Activated naive CD4-positive, alpha-beta T cell treated with anti-CD3 and anti-CD28 coated beads for 36 hours (primary cell): ENCODE results near the gene ZNF608. TPM values are rescaled to one million over a fixed set of nuclear protein-coding genes. Genes with fewer than 3 reads are reported as not detected.

Experiments used
- CTCF ChIA-PET: fragments of 350-600 bp; sonication (Branson Sonifier 250); formaldehyde crosslinking; loops from one replicate; lab custom pipeline; 2021; ENCODE audit warnings: antibody characterized with exemption; lab: Charles Lee
- DNase-seq: peaks from one replicate; pipeline ENCODE4 v3.0.0-alpha.2; 2020
- H3K27ac Mint-ChIP-seq: one replicate; pipeline ENCODE4 v1.8.0; 2021; ENCODE audit warnings: mild to moderate bottlenecking, mixed read lengths
- H3K27me3 Mint-ChIP-seq: one replicate; pipeline ENCODE4 v1.8.0; 2021; ENCODE audit warnings: low read depth, mixed read lengths
- H3K36me3 Mint-ChIP-seq: one replicate; pipeline ENCODE4 v1.8.0; 2021; ENCODE audit warnings: low read depth, mixed read lengths
- H3K4me1 Mint-ChIP-seq: one replicate; pipeline ENCODE4 v1.8.0; 2021; ENCODE audit warnings: low read depth, mixed read lengths
- H3K4me3 Mint-ChIP-seq: one replicate; pipeline ENCODE4 v1.8.0; 2021; ENCODE audit warnings: mild to moderate bottlenecking, moderate library complexity, mixed read lengths
- H3K9me3 Mint-ChIP-seq: one replicate; pipeline ENCODE4 v1.8.0; 2021; ENCODE audit warnings: mixed read lengths
- intact Hi-C: fragments of 100-400 bp; cut with micrococcal nuclease; formaldehyde crosslinking; loops from one replicate; pipeline ENCODE4 v1.15.1; 2023
- total RNA-seq, 2 experiments: library from RNA; stranded (reverse); gene quantifications; one replicate each; pipeline ENCODE4 v1.2.3, GENCODE V29; 2021

ZNF608 gene
- total RNA-seq, 2 experiments from 2014 or later = not detected

GRCh38 chr5:124741711-124742496 lies 4.5 kb downstream of the ZNF608 start:
- Mint-ChIP-seq H3K4me1 (peaks cover 9% of the 10 kb centered on the region), H3K36me3 (no peaks in the 10 kb centered on the region), H3K27ac (no peak overlapping the region), H3K4me3 (no peak overlapping the region), H3K9me3 (peaks cover 4% of the 10 kb centered on the region), H3K27me3 (peaks cover 22% of the 10 kb centered on the region)
- intact Hi-C loops = no loop called here
- no peak for DNase-seq
- CTCF ChIA-PET = no interaction called here

GRCh38 chr5:124740991-124741583 lies 5.4 kb downstream of the ZNF608 start:
- Mint-ChIP-seq H3K36me3 (no peaks in the 10 kb centered on the region), H3K9me3 (peaks cover 4% of the 10 kb centered on the region), H3K27me3 (peaks cover 19% of the 10 kb centered on the region), H3K4me1 (peaks cover 1% of the 10 kb centered on the region), H3K27ac (no peak overlapping the region), H3K4me3 (no peak overlapping the region)
- CTCF ChIA-PET = no interaction called here
- intact Hi-C loops = no loop called here
- DNase-seq = no peak

DNA sequence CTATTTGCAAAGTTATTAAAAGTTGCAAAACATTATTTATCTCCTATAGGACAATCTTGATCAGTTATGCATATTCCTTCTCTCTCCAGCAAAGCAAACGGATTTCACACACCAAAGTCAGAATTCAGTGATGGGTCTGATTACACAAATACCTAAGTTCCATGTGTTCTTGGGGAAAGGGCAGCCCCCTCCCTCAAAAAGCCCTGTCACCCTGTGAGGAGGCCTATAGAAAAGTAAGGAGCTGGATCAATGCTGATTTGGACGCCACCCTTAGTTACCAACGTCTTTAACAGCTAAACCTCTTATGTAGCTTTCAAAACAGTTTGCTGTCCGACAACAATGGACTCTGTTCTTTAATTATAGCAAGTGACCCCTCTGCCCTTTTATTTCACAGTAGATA lies 6.4 kb downstream of the ZNF608 start:
- Mint-ChIP-seq H3K4me1 (no peaks in the 10 kb centered on the region), H3K9me3 (peaks cover 7% of the 10 kb centered on the region), H3K4me3 (no peak overlapping the region), H3K36me3 (no peaks in the 10 kb centered on the region), H3K27ac (no peak overlapping the region), H3K27me3 (peaks cover 25% of the 10 kb centered on the region)
- DNase-seq = no peak
- intact Hi-C loops = no loop called here
- CTCF ChIA-PET = no interaction called here

GRCh38 chr5:124739634-124740025 lies 6.8 kb downstream of the ZNF608 start:
- Mint-ChIP-seq H3K27ac (no peak overlapping the region), H3K36me3 (no peaks in the 10 kb centered on the region), H3K4me3 (no peak overlapping the region), H3K27me3 (peaks cover 28% of the 10 kb centered on the region), H3K9me3 (peaks cover 7% of the 10 kb centered on the region), H3K4me1 (no peaks in the 10 kb centered on the region)
- DNase-seq = no peak
- intact Hi-C loops = no loop called here
- CTCF ChIA-PET = interaction anchor here (0.5 kb wide), 1 partner anchor 90 kb away, joined by 3 read pairs; no protein-coding TSS in a partner anchor

DNA sequence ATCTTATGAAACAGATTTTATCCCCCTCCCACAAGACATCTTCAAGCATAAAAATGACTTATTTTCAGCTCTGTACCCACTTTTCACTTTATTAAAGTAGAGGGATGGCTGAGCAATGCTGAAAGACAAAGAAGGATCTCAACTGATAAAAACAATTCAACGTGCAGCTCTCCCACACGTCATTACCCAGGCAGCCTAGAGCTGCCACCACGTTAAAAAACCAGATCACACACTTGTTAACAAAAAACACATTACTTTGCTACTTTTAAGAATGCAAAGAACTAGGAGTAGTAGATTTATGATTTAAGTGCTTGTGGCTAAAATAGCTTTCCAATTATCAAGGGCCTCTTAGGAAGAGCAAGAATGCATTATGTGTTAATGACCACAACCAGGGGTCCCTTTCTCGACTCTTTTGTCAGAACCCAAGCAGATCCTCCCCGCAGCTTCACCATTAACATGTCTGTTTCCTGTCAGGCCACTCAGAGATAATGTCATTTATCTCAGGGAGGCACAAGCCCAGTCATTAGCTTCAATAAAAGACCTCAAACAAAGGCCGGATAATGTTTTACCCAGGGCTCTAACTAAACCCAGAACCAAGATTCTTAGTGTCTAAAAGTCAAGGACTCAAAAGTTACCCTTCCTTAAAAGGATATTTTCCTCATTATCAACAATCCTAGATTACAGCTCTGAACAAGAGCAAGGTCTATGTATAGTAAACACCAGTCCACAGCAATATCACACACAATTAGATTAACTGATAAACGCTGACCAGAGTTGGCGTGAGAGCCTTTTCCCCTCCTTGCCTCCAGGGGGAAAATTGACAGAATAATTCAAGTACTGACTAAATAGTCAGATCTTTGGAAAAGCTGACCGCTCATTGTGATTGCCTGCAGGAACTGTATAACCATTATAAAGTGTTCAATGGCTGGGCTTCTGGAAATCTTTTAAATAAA lies 7.5 kb downstream of the ZNF608 start:
- intact Hi-C loops = no loop called here
- CTCF ChIA-PET = interaction anchor here (0.5 kb wide), 1 partner anchor 91 kb away, joined by 3 read pairs; no protein-coding TSS in a partner anchor
- peaks cover 34% of the 10 kb centered on the region for H3K27me3 Mint-ChIP-seq
- peaks cover 7% of the 10 kb centered on the region for H3K9me3 Mint-ChIP-seq
- no peaks in the 10 kb centered on the region for H3K36me3 Mint-ChIP-seq
- H3K27ac Mint-ChIP-seq = no peak overlapping the region
- H3K4me1 Mint-ChIP-seq = no peaks in the 10 kb centered on the region
- DNase-seq = no peak
- no peak overlapping the region for H3K4me3 Mint-ChIP-seq

GRCh38 chr5:124737651-124738050 lies 8.8 kb downstream of the ZNF608 start:
- CTCF ChIA-PET = no interaction called here

GRCh38 chr5:124736805-124737188 lies 9.6 kb downstream of the ZNF608 start:
- no peaks in the 10 kb centered on the region for H3K36me3 Mint-ChIP-seq
- no peak overlapping the region for H3K4me3 Mint-ChIP-seq
- peaks cover 43% of the 10 kb centered on the region for H3K27me3 Mint-ChIP-seq

More at GRCh38 chr5:124737651-124738050, 8.8 kb downstream of the ZNF608 start:
- Mint-ChIP-seq H3K9me3 (peaks cover 7% of the 10 kb centered on the region), H3K4me3 (no peak overlapping the region), H3K36me3 (no peaks in the 10 kb centered on the region), H3K27ac (no peak overlapping the region), H3K27me3 (peaks cover 39% of the 10 kb centered on the region), H3K4me1 (no peaks in the 10 kb centered on the region)
- DNase-seq = no peak
- intact Hi-C loops = no loop called here

DNA sequence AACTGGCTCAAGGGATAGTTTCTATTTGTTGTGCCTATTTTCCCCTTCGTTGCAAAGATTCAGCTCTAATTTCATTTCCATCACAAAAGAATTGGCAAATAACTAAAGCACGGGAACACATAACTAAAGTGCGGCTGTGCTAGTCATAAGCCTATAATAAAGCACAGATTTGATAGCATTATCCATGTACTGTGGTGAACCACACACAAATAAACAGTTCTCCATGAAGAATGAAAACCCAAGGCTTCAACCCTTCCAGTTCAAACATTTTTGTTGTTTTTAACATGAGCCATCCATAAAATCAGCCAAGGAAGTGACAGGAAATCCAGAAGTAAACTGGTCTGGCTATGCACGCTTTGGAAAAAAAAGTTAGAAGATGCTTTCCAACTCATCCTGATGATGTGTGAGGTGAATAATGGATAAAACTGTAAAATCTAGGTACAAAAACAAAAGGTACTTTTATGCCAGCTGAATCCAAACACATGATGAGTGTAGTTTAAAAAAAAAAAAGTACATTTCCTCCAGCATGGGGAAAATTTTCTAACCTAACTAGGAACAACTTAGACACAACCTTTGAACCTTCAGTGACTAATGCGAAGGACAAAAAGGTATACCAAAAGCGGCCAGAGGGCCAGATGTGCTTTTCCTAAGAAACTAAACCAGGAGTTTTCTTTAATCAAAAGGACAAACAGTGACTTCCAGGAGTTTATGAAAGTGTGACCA lies 10.2 kb downstream of the ZNF608 start:
- Mint-ChIP-seq H3K27me3 (peaks cover 44% of the 10 kb centered on the region), H3K4me3 (no peak overlapping the region), H3K9me3 (peaks cover 5% of the 10 kb centered on the region), H3K36me3 (no peaks in the 10 kb centered on the region), H3K27ac (no peak overlapping the region), H3K4me1 (no peaks in the 10 kb centered on the region)
- DNase-seq = no peak
- CTCF ChIA-PET = no interaction called here
- intact Hi-C loops = no loop called here

More at GRCh38 chr5:124736805-124737188, 9.6 kb downstream of the ZNF608 start:
- DNase-seq = no peak
- Mint-ChIP-seq H3K27ac (no peak overlapping the region), H3K4me1 (no peaks in the 10 kb centered on the region), H3K9me3 (peaks cover 7% of the 10 kb centered on the region)
- intact Hi-C loops = no loop called here
- CTCF ChIA-PET = no interaction called here

DNA sequence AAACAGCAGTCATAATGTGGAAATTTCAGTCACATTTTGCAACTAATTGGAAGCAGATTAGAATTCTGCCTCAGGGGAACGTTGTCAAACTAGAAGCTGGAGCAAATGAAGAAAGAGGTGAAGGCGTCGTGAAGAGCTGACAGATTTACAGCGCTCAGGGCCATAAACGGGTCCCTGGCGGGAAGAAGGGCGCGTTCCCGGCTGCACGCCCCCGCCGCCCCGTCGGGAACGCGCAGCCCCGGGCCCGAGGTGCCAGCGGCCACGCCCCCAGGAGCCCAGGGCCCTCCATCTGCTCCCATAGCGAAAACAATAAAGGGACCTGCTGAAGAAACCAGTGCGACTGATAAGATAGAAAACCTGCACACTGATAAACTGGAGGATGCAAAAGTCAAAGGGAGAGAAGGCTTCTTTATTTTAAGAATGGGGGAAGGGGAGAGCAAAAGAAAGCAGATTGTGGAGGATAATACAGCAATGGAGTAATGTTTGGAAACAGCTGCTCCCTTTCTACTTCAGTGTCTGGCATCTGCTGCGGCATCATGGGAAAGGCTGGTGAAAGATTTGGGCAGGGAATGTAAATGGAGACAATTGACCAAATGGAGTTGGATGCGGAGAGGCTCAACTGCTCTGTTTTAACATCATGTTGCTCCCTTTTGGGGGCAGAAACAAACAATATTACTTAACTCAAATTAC lies 11.1 kb downstream of the ZNF608 start:
- CTCF ChIA-PET = no interaction called here
- peaks cover 44% of the 10 kb centered on the region for H3K27me3 Mint-ChIP-seq
- no peak overlapping the region for H3K27ac Mint-ChIP-seq
- no peaks in the 10 kb centered on the region for H3K4me1 Mint-ChIP-seq
- no peak overlapping the region for H3K4me3 Mint-ChIP-seq
- peaks cover 5% of the 10 kb centered on the region for H3K9me3 Mint-ChIP-seq
- intact Hi-C loops = no loop called here
- H3K36me3 Mint-ChIP-seq = no peaks in the 10 kb centered on the region
- DNase-seq = no peak

- H3K36me3 Mint-ChIP-seq = no peaks in the 10 kb centered on the region
- CTCF ChIA-PET = no interaction called here
- H3K4me1 Mint-ChIP-seq = no peaks in the 10 kb centered on the region
- intact Hi-C loops = no loop called here
- H3K4me3 Mint-ChIP-seq = no peak overlapping the region
- H3K27ac Mint-ChIP-seq = no peak overlapping the region
- DNase-seq = no peak
- H3K9me3 Mint-ChIP-seq = peaks cover 3% of the 10 kb centered on the region
- peaks cover 40% of the 10 kb centered on the region for H3K27me3 Mint-ChIP-seq
These were observed 11.8 kb downstream of the ZNF608 start for GRCh38 chr5:124734574-124735168.

- Mint-ChIP-seq H3K4me3 (no peak overlapping the region), H3K9me3 (peaks cover 3% of the 10 kb centered on the region), H3K27me3 (peaks cover 33% of the 10 kb centered on the region), H3K36me3 (no peaks in the 10 kb centered on the region), H3K27ac (no peak overlapping the region), H3K4me1 (no peaks in the 10 kb centered on the region)
- CTCF ChIA-PET = interaction anchor here (0.7 kb wide), 1 partner anchor 68 kb away, joined by 3 read pairs; no protein-coding TSS in a partner anchor
- DNase-seq = no peak
- intact Hi-C loops = no loop called here
These were observed 13.1 kb downstream of the ZNF608 start for GRCh38 chr5:124733329-124733650.
